ENCODE measurements around the gene FOXL1. TPM values are rescaled to one million over a fixed set of nuclear protein-coding genes. Genes with fewer than 3 reads are reported as not detected.

FOXL1 gene
- total and polyA plus RNA-seq, 2 of the 13 experiments (the other 11 are each of a cell fraction or from before 2014, with no cell fraction given), result not detected

DNA sequence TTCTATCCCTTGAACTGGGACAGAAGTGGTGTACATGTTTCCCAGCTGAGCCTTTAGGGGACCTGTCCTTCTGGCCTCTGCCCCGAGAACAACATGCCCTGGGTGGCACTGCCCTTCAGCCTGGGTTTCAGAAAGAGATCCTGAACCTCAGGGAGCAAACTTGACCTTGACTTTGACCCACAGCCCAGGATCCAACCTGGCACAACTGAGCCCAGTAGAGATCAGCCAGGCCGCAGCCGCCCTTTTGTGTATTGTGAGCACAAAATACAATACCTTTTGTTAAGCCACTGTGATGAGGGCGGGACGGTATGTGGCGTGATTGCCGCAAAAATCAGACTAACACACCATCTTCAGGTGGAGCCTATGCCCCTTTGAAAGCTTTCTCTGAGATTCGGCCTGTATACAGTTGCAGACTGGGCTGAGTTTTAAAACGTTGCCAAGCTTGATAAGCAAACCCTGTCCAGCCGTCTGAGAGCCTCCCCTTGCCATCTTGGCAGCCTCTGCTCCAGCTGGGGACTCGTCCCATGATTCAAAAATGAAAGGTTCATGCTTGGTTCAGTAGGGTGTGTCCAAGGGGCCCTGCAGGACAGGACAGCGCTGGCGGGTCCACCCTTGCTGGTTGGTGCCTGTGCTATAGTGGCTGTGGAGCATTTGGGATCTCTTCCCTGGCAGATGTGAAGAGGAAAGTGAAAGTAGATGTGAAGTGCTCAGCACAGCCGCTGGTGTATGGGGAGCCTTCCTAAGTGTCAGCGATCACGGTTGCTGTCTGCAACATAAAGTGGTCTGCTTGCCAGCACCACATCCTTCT is 40.3 kb downstream of the FOXL1 start (continued):
- no peak for TF ChIP-seq ZUFSP (CRISPR knock-in tag; IDR thresholded peaks at IDR 0.05; ENCODE audit: borderline replicate concordance)
- no peak for TF ChIP-seq POLR2AphosphoS2 (IDR thresholded peaks at IDR 0.05; ENCODE audit: low read depth, low read length)
- no peak for TF ChIP-seq CENPBD1 (CRISPR knock-in tag; IDR thresholded peaks at IDR 0.05; ENCODE audit: borderline replicate concordance, low read depth)
- TF ChIP-seq ZNF280B (CRISPR knock-in tag; IDR thresholded peaks at IDR 0.05; ENCODE audit: borderline replicate concordance), result no peak

GRCh38 chr16:86619239-86619794 is 41.0 kb downstream of the FOXL1 start:
- no peaks in the 10 kb centered on the region for H4K20me1 ChIP-seq (ENCODE audit: insufficient read depth, low read length)
- peaks cover 10 to 39% of the 10 kb centered on the region in 2 experiments; a peak in 4 of 5 replicates for H3K27me3 ChIP-seq (ENCODE audit: control insufficient read depth in 1 of 2, insufficient read depth in 2 of 2, low read length in 2 of 2)
- H3K4me1 ChIP-seq (ENCODE audit: insufficient read depth, low read length), result no peaks in the 10 kb centered on the region
- 0 out of 2 replicates have a peak overlapping the region, but pooled peaks have one; percentile 3 for H3K4me2 ChIP-seq (ENCODE audit: low read depth, low read length)
- FAIRE-seq (no peak), ATAC-seq (no peak; the same call in 2 of the 3 replicates), DNase-seq (ENCODE audit: low spot score) (no peak)
- BruUV-seq (replicated peaks), result no TSS peak
- no peak overlapping the region for H3K9ac ChIP-seq (ENCODE audit: insufficient read depth, low read depth, low read length)
- 48% methylated on average over 22 of the region's 23 CpGs for WGBS (ENCODE audit: low lambda C conversion rate)
- H3K4me3 ChIP-seq (replicated peaks in 1 of 3; ENCODE audit: insufficient read depth in 1 of 3, low read depth in 2 of 3, low read length in 3 of 3), result peak overlapping the region in 1 of 3 experiments; percentile 17; a peak in 1 of 6 replicates
- intact Hi-C loops (cut with micrococcal nuclease; ENCODE audit: unreplicated experiment), result no loop called here
- H3K27ac ChIP-seq (ENCODE audit: extremely low read length, insufficient read depth, low read length), result no peak overlapping the region
- ChIA-PET POLR2A (no interaction called here), CTCF (ENCODE audit: low intra/inter-chr PET ratio, low total read pairs) (no interaction called here)
- no peaks in the 10 kb centered on the region for H3K79me2 ChIP-seq (ENCODE audit: insufficient read depth, low read length)
- H3K9me3 ChIP-seq (ENCODE audit: low read length), result no peaks in the 10 kb centered on the region
- H3K36me3 ChIP-seq (replicated peaks in 1 of 2; ENCODE audit: control insufficient read depth in 1 of 2, insufficient read depth in 2 of 2, low read length in 2 of 2), result no peaks in the 10 kb centered on the region
- in situ Hi-C loops (cut with HindIII; ENCODE audit: extremely low pct_ligation_motif_present, low pct_unique_long_range_greater_than_20kb), result no loop called here
- H2AFZ ChIP-seq (ENCODE audit: low read length), result no peak overlapping the region
- no peak for TF ChIP-seq KLF15 (CRISPR knock-in tag; IDR thresholded peaks at IDR 0.05; ENCODE audit: borderline replicate concordance)
- TF ChIP-seq ZNF549 (CRISPR knock-in tag; IDR thresholded peaks at IDR 0.05), result no peak
- TF ChIP-seq ATF1 (CRISPR knock-in tag; IDR thresholded peaks at IDR 0.05), result no peak
- no peak for TF ChIP-seq LCORL (IDR thresholded peaks at IDR 0.05)
- no peak for TF ChIP-seq LCORL (CRISPR knock-in tag; IDR thresholded peaks at IDR 0.05)
- TF ChIP-seq TIGD3 (CRISPR knock-in tag; IDR thresholded peaks at IDR 0.05; ENCODE audit: borderline replicate concordance), result no peak
- TF ChIP-seq MAF1 (CRISPR knock-in tag; IDR thresholded peaks at IDR 0.05; ENCODE audit: borderline replicate concordance), result no peak
- no peak for TF ChIP-seq TAF1 (CRISPR knock-in tag; IDR thresholded peaks at IDR 0.05)
- no peak for TF ChIP-seq ZNF12 (CRISPR knock-in tag; IDR thresholded peaks at IDR 0.05)
- TF ChIP-seq ZNF639 (CRISPR knock-in tag; conservative IDR thresholded peaks at IDR 0.05), result no peak
- no peak for TF ChIP-seq ZBTB3 (CRISPR knock-in tag; IDR thresholded peaks at IDR 0.05; ENCODE audit: borderline replicate concordance, low read depth)
- no peak for TF ChIP-seq SALL1 (CRISPR knock-in tag; IDR thresholded peaks at IDR 0.05)
